HG03354 (cell line): ENCODE results near the gene COL25A1.
"Not testable (repeated sequence)": the region's sequence is repeated elsewhere in the genome, so short reads cannot be mapped to it uniquely, and the experiment has no call there.

ENCODE experiments used
- ATAC-seq: cut with Tn5 transposase; IDR thresholded peaks from one replicate; pipeline ENCODE4 v1.9.1; 2021; ENCODE audit warnings: mild to moderate bottlenecking; ENCODE audit not compliant: unreplicated experiment, poor library complexity, severe bottlenecking

COL25A1 gene

DNA sequence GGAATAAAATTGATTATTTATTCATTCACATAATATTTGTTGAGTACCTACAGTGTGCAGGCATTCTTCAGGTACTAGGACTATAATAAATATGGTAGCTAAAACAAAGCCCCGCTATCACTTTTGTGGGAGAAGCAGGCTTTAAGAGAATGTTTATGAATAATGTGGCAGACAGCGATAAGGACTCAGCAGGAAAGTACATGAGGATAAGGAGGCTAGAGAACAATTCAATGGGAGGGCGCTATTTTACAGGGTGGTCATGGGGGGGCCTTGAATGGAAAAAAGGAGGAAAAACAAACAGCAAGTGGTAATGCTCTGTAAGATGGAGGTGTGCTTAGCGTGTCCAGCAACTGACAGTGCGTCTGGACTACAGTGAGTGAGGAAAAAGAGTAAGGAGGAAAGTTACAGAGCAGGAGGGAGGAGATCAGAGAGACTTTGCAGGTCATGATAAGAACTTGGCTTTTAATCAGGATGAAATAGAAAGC lies 275.4 kb downstream of the COL25A1 start:
- ATAC-seq, result no peak

DNA sequence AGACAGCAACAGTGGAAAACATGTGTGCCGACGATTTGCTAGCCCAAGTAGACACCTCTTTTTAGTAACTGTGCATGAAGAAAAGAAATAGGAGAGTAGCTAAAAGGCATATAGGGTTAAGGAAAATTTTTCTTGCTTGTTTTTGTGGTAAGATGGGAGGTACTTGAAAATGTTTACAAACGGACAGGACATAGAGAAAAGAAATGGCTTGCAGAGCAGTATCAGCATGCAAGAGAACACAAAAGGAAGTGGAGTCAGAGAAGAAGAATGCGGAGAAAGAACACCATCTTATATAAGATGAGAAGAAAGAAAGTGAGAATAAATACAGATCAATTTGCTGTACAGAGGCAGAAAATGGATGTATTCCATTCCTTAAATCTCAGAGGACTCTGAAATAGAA lies 275.9 kb downstream of the COL25A1 start:
- no peak for ATAC-seq

DNA sequence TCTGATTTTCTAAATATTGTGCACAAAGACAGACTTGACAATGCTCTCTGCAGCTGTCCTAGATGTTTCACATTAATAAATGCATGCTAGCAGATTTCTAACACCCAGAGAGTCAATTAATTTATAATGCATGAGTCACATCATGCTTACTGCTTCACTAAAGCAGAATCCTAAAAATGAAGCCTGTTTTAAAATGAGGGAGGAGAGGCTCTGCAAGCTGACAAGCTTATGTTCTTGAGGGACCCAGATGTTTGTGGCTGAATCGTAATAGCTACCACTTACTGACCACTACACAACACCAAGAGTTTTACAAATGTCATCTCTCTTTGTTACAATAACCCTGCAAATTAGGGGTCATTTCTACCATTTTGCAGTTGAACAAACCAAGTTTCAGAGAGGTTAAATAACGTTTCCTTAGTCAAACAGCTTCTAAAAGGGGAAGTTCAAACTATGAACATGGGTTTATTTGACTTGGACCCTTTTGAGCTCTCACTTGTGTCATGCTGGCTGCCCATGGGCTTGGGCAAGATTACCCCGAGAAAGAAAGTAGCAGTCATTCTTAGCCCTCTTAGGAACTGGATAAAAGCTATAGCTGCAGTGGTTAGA lies 276.9 kb downstream of the COL25A1 start:
- ATAC-seq, result no peak

DNA sequence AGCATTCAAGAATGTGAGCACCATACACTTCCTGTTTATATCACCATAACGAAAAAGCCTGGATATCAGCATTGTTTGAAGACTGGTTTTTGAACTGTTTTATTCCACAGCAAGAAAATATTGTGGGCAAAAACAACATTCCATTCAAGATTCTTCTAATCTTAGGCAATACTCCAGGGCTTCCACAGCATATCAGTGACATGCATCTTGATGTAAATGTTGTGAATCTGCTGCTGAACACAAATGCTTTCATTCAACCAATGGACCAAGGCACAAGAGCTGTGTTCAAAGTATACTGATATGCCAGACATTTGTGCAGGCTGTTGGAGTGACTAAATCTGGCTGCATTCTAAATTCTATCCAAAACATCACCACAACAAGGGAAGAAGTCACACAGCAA lies 279.5 kb downstream of the COL25A1 start:
- no peak for ATAC-seq

DNA sequence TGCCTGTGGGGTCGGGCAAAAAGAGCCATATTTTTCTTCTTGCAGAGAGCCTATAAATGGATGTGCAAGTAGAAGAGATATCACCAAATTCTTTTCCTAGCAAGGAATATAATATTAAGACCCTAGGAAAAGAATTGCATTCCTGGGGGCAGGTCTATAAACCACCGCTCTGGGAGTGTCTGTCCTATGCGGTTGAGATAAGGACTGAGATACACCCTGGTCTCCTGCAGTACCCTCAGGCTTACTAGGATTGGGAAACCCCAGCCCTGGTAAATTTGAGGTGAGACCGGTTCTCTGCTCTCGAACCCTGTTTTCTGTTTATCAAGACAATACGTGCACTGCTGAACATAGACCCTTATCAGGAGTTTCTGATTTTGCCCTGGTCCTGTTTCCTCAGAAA lies 280.8 kb downstream of the COL25A1 start:
- ATAC-seq, result not testable (repeated sequence)

DNA sequence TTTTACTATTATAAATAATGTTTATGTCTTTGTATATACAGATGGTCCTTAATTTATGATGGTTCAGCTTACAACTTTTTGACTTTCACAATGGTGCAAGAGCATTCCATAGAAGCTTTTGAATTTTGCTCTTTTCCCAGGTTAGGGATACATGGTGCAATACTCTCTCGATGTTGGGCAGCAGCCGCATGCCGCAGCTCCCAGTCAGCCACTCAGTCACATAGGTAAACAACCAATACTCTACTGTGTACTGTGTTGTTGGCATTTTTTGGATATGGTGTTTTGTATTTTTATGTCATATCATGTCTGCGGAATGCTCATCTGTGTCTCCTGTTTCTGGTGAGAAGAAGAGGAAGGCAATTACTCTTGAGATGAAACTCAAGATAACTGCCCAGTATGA lies 281.6 kb downstream of the COL25A1 start:
- ATAC-seq, result no peak

DNA sequence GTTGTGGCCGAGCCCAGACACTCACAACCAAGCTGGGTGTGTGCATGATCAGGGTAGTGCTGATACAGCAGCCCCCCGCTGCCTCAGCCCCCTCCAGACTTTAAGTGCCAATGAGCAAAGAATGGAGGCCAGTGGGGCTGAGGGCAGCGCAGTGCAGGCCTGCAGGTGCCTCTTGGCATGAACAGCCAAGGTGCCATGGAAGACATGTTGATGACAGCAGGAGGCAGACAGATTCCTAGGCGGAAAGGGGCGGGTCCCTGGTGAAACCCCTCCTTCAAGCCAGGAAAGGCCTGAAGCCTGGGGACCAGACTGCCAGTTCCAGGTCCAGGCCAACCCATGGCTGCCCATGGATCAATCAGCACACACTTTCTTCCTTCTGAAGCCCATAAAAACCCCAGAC lies 286.3 kb downstream of the COL25A1 start:
- no peak for ATAC-seq

DNA sequence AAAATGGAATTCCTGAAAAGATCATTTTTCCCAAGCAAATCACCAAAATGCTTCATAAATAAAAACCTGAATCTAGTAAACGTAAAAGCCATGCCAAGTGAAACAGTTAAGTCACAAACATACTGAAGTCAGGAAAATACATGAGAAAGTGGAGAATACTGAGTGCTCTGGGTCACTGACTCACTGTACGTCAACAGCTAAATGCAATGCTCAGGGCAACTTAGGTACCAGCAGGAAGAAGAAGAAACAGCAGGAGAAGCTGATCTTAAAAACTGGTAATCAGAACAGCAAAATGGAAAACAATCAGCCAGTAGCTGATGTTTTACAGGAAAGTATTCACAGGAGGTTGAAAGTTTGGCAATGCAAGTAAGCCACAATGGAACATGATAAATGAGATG lies 287.0 kb downstream of the COL25A1 start:
- no peak for ATAC-seq

DNA sequence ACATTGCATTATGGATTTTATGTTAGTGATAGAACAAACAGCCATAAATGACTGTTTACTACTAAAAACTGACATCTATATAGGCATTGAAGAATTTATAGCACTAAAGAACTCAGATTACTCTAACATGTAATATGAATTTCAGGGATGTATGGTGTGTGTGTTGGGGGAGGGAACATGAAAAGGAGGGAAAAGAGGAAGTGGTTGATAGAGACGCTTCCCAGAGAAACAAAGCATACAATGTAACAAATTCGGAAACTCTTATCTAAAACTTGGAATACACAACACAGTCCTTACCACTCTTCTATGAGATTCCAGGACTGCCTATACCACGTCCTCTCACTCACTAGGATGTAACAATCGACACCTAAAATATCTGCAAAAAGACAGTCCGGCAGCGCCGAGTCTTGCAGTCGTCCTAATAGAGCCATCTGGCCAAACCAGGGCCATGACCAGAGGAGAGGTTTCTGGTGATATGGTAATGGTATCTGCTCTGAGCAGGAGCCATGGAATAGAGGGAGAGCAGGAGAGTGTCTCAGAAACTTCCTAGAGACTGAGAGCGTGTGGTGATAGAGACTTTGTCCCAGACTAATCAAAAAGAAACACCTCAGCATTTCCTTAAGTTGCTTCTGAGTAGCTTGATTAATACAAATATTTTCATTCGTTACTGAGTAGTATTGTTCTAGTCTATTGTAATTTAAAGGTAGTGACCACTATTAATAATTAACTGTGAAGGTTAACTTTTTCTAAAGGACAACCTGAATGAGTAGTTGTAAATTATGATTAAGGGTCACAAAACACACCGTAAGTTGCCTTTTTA lies 287.7 kb downstream of the COL25A1 start:
- no peak for ATAC-seq

DNA sequence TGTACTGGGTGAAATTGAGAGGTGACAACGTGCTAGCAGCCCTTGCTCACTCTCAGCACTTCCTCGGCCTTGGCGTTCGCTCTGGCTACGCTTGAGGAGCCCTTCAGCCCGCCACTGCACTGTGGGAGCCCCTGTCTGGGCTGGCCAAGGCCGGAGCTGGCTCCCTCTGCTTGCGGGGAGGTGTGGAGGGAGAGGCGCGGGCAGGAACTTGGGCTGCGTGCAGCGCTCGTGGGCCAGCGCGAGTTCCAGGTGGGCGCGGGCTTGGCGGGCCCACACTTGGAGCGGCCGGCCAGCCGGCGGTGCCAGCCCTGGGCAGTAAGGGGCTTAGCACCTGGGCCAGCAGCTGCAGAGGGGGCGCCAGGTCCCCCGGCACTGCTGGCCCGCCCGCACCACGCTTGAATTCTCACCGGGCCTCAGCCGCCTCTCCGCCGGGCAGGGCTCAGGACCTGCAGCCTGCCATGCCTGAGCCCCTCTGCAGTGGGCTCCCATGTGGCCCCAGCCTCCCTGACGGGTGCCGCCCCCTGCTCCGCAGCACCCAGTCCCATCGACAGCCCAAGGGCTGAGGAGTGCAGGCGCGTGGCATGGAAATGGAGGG lies 290.1 kb downstream of the COL25A1 start:
- no peak for ATAC-seq

DNA sequence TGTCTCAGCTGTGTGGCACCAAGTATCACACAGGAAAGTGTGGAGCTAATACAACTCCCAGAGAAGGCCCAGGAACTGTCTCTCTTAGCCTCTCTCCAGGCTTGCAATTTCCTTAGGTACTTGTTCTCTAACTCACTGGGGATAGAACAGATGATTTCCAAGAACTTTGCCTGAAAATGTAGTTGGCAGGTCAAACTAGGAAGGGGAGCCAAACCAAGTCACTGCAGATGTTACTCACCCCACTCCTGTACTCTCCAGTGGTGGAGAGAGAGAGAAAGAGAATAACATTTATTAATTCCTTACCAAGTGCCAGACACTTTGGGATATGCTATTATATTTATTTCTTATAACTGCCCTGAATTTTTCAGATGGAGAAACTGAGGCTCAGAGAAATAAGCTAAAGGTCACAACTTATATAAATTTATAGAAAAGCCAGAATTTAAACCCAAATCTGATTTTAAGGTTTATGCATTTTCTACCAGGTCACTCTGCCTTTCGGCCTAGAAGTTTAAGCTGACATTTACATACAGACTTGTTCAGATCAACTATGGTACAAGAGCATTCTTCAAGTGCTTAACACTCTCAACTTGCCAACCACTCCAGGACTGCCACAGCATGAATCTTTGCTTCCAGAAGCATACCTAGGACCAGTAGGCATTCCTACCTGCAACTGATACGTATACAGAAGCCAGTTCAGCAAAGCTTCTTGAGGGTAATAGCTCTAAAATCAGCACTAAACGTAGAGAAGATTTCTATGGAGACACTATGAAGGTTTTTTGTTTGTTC lies 291.0 kb downstream of the COL25A1 start:
- ATAC-seq, result no peak

DNA sequence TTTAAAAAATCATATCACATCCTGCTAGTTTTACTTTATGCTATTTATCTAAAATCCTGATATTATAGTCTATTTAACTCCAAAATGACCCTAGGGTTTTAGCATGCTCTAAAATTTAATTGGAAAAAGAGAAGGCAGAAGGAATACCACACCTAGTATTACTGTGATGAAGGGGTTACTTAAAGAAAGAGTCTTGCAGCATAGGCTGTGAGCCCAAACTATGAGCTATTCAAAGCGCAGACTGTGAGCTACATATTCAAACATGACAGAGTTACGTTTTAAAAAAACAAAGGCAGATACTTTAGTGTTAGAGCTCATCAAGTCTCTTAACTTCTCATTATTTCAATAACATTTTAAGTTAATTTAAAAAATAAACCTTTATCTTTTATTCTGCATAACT lies 291.9 kb downstream of the COL25A1 start:
- no peak for ATAC-seq

DNA sequence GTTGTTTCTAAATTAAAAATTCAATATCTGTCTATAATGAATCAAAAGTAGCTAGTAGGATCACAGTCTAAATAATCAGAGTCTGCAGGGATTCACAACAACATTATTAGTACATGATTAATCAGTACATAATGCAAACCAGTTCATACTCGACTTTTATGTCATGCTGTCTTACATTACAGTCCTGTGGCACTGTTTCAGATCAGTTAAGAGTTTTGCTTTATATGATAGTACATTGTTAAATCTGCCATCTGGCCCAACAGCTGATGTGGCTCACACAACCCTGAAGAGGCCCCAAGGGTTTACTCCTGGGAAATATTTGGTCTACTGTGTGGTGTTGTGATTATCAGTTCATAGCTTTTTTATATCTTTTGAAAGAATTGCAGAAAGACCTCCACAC lies 292.5 kb downstream of the COL25A1 start:
- ATAC-seq, result no peak

DNA sequence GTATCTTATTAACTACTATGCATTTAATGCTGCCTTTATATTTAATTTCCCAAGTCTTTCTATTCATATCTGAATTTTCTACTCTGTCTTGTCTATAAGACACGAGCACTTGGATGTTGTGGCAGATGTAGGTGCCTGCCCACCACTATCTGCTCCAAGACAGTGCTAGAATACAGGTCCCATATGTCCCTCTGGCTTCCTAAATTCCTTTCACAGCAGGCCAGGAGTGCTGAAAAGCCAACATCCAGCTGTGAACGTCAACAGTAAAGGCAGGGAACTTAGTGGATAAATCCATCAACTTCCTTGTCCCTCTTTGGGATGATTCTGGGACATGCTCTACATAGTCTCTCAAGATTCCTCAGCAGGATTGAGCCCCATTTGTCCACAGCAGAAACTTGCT lies 294.5 kb downstream of the COL25A1 start:
- no peak for ATAC-seq

DNA sequence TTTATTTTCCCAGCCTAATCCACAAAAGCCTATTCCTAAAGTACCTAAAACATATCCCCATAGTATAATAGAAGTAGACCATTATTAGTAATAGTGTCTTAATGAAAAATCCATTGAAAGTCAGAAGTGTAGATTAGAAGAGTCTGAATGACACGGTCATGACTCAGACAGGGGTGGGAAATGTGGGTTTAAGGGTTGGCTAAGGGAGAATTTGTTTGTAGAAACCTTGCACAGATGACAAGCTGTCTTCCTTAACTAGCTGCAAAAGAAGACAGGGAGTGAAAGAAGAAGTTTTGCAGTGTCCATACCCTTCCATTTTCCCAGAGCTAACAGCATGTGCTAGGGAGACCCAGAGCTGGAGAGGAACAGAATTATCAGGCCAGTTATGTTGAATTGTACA lies 296.9 kb downstream of the COL25A1 start:
- no peak for ATAC-seq

DNA sequence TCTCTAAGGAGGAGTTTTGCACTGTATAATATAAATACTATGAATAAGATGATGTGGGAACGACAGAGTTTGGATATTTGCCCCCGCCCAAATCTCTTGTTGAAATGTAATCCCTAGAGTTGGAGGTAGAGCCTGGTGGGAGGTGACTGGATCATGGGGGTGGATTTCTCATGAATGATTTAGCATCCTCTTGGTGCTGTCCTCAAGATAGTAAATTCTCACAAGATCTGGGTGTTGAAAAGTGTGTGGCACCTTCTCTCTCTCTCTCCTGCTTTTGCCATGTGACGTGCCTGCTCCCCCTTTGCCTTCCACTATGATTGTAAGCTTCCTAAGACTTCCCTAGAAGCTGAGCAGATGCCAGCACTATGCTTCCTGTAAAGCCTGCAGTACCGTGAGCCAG lies 298.0 kb downstream of the COL25A1 start:
- ATAC-seq, result no peak

DNA sequence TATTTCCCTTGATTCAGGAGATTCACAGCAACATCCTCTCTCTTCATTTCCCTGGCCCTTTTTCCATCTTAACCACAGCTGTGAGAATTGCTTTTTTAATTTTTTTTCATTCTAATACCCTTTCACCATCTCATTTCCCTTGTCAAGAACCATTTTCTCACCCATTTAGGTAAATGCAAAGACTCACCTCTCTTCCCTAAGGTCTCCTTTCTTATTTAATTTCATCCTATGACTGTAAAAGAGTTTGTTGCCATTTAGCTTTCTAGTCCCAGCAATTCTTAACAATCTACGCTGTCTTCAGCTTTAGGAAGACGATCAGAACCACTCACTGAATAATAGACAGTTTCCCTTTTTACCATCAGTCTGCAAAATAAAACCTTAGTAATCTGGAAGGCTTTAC lies 298.5 kb downstream of the COL25A1 start:
- no peak for ATAC-seq

DNA sequence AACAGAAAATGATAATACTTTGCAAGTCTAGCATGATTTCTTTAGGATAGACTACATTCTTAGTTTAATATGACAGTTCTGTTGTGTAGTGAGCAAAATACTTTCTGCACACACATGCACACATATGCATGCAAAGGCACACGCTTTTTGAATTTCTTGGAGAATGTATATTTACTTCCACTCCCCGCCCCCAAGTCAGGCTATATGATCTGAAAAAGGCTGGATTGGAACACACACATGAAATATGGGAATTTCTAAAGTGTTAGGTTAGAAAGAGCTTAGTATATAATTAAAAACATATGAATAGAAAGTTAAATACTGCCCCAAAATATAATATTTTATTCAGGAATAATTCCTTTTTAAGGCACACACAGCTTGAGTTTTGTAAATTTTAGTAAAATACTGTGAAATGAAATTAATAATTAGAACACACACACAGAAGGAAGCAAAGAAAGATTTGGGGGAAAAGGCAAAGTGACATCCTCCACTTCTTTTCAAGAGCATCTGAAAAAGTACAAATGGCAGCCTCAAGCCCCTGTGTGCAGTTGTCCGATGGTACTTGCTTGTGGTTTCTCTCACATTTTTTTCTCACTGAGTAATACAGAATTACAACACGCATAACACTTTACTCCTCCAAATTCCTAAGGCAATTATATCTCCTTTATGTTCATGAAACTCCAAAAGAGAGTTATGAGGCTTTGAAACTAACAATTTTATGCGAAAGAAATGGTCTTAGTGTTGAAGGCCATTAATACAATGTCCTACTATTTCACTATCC lies 310.7 kb downstream of the COL25A1 start:
- no peak for ATAC-seq

DNA sequence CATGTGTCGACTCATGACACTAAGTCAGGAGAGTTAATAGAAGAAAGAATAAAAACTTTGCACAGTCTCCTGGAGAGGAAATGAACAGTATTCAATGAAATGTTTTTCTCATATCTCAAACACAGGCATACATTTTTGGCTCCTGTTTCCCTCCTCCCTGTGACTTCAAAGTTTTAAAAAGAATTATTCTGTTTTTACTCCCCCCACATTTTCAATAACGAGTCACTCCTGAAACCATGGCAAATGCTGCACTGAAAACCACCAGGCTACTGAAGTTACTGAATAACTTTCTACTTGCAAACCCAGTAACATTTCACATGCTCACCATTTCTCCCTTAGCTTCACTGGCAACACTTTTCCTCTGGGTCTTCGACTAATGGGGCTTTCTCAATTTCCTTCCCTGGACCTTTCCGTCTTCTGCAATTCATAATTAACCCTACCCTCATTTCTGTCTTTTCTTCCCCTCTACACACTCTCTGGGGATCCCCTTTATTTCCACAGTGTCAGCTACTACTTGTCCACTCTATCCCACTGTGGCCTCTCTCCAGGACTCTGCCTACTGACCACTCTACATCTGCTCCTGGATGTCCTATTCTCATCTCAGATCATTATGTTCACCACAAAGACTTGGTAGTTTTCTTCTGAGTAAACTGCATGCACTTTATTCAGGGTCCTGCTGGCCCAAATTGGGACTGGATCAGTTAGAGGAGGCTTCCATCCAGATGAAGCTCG lies 313.8 kb downstream of the COL25A1 start:
- ATAC-seq, result peak; percentile 87
